ENCODE results near the gene YIPF3.
A peak's percentile ranks its signal among the peaks of the same experiment; 100 is the strongest.
"Not testable (repeated sequence)": the region's sequence is repeated elsewhere in the genome, so short reads cannot be mapped to it uniquely, and the experiment has no call there.

YIPF3 gene

DNA sequence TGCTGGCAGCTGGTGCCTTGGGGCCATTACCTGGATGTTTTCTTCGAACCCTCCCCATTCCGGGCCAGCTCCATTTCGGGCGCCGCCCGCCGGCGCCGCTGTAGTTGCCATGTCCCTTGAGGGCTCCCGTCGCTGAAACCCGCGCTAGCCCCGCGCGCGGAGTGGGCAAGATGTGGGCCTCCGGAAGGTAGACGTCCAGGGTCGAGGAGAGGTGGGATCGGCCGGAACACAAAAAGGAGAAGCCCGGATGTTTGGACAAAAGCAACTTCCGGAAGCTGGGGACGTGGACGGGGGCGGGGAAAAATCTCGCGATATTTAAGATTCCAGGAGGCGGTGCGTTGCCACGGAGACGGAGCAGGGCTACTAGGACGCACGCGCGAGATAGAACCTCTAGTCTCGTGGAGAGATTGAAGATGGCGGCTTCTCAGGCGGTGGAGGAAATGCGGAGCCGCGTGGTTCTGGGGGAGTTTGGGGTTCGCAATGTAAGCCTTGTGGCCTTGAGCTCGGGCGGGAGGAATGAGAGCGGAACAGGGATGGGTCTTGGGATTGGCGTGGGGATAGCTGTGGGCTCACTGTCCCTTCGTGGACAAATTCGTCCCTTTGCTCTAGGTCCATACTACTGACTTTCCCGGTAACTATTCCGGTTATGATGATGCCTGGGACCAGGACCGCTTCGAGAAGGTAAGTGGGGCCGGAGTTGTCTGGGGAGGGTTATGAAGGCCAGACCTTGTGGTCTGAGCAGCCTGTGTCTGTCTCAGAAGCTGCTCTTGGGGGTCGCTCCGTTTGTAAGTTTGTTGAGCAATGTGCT lies at the start of gene YIPF3, which contains the start of gene POLR1C:
Gene YIPF3, minus strand, starts transcription at position 230 of the 808 bp plus-strand sequence. Its CDS starts 119 bp downstream, at position 111.
Gene POLR1C, plus strand, starts transcription at position 393 of the 808 bp plus-strand sequence. Its CDS starts 21 bp downstream, at position 414.
- Histone ChIP-seq H3K27me3 (ENCODE audit: control insufficient read depth in 1 of 2, insufficient read depth in 2 of 2, low read length in 2 of 2) (no peaks in the 10 kb centered on the region), H3K27ac (ENCODE audit: low read length) (peak within 1 kb of the TSS; percentile 82), H3K4me1 (ENCODE audit: control insufficient read depth, insufficient read depth, low read length) (peaks cover 23% of the 10 kb centered on the region), H3K36me3 (ENCODE audit: control insufficient read depth in 2 of 2, insufficient read depth in 2 of 2, low read length in 2 of 2) (peaks cover 45 to 53% of the 10 kb centered on the region in 2 donors), H3K9me3 (ENCODE audit: control insufficient read depth in 2 of 2, low read length in 2 of 2) (no peaks in the 10 kb centered on the region), H3K4me3 (ENCODE audit: low read length in 2 of 2) (peak within 1 kb of the TSS; percentile 89 to 100), H3K9ac (ENCODE audit: low read length in 2 of 2) (peak within 1 kb of the TSS; percentile 89 to 97)

DNA sequence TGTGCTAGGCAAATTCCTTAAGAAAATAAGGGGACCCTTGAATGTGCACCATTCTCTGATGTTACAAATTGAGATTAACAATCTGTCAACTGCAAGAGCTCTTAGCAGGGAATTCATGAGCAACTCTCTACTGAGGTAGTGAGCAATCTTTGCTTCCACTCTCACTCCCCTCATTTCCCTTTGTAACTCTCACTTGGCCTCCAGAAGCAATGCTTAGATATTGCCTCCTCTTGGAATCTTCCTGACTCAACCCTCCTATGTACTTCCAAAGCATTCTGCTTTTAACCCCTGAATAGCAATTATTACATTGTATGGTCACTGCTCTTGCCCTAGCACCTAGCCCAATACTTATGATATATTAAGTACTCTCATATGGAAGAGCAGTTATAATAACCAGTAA lies 42.6 kb upstream of the YIPF3 start:
- Histone ChIP-seq H3K27me3 (ENCODE audit: control insufficient read depth in 1 of 2, insufficient read depth in 2 of 2, low read length in 2 of 2) (no peaks in the 10 kb centered on the region), H3K36me3 (ENCODE audit: control insufficient read depth in 2 of 2, insufficient read depth in 2 of 2, low read length in 2 of 2) (peaks cover 41 to 48% of the 10 kb centered on the region in 2 donors), H3K4me1 (ENCODE audit: control insufficient read depth, insufficient read depth, low read length) (no peaks in the 10 kb centered on the region), H3K4me3 (ENCODE audit: low read length in 2 of 2) (no peak overlapping the region), H3K27ac (ENCODE audit: low read length) (no peak overlapping the region), H3K9ac (ENCODE audit: low read length in 2 of 2) (no peak overlapping the region), H3K9me3 (ENCODE audit: control insufficient read depth in 2 of 2, low read length in 2 of 2) (no peaks in the 10 kb centered on the region)

DNA sequence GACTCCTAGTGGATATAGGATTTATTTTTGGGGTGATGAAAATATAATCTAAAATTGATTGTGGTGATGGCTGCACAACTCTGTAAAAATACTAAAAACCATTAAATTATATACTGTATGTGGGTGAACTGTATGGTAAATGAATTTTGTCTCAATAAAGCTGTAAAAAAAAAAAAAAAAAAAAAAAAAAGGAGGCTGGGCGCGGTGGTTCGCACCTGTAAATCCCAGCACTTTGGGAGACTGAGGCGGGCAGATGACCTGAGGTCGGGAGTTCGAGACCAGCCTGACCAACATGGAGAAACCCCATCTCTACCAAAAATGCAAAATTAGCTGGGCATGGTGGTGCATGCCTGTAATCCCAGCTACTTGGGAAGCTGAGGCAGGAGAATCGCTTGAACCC lies 40.9 kb upstream of the YIPF3 start:
- not testable (repeated sequence) for H3K9ac ChIP-seq (ENCODE audit: low read length in 2 of 2); H3K27me3 ChIP-seq (ENCODE audit: control insufficient read depth in 1 of 2, insufficient read depth in 2 of 2, low read length in 2 of 2); H3K27ac ChIP-seq (ENCODE audit: low read length); H3K9me3 ChIP-seq (ENCODE audit: control insufficient read depth in 2 of 2, low read length in 2 of 2); H3K4me1 ChIP-seq (ENCODE audit: control insufficient read depth, insufficient read depth, low read length); H3K4me3 ChIP-seq (ENCODE audit: low read length in 2 of 2)
- H3K36me3 ChIP-seq (ENCODE audit: control insufficient read depth in 2 of 2, insufficient read depth in 2 of 2, low read length in 2 of 2): peaks cover 45 to 47% of the 10 kb centered on the region in 2 donors

DNA sequence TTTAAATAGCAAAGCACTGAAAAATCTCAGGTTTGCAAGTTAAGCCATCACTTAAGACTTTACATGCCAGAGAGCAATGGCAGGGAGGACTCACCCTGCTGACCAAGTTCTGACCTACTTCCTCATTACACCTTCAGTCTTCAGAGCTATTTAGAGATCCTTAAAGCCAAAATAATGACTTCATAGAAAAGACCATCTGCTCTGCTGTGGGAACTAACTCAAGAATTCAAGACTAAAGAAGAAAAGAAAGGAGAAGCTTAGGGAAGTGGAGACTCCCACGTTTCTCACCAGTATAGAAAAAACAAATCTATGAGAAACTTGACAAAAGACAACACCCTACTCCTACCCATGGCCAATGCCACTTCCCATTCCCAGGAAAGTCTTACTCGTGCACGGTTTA lies 30.5 kb upstream of the YIPF3 start:
- Histone ChIP-seq H3K27me3 (ENCODE audit: control insufficient read depth in 1 of 2, insufficient read depth in 2 of 2, low read length in 2 of 2) (no peaks in the 10 kb centered on the region), H3K9me3 (ENCODE audit: control insufficient read depth in 2 of 2, low read length in 2 of 2) (no peaks in the 10 kb centered on the region), H3K4me3 (ENCODE audit: low read length in 2 of 2) (no peak overlapping the region), H3K9ac (ENCODE audit: low read length in 2 of 2) (no peak overlapping the region), H3K27ac (ENCODE audit: low read length) (no peak overlapping the region), H3K4me1 (ENCODE audit: control insufficient read depth, insufficient read depth, low read length) (no peaks in the 10 kb centered on the region), H3K36me3 (ENCODE audit: control insufficient read depth in 2 of 2, insufficient read depth in 2 of 2, low read length in 2 of 2) (peaks cover 30 to 40% of the 10 kb centered on the region in 2 donors)

DNA sequence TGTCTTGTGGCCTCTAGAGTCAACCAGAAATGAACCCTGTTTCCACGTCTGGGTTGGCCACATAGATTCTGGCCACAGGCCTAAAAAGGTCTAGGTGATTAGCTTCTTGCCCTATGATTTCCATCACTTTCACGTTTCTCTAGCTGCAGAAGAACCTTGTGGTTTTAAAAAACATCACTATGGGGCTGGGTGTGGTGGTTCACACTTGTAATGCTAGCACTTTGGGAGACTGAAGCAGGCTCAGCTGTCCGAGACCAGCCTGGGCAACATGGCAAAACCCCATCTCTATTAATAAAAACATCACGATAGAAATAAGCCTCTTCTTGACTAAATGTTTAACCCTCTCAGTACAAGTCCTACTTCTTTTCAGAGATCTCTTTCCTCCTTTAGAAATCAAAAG lies 27.7 kb upstream of the YIPF3 start:
- Histone ChIP-seq H3K9me3 (ENCODE audit: control insufficient read depth in 2 of 2, low read length in 2 of 2) (no peaks in the 10 kb centered on the region), H3K27me3 (ENCODE audit: control insufficient read depth in 1 of 2, insufficient read depth in 2 of 2, low read length in 2 of 2) (no peaks in the 10 kb centered on the region), H3K4me3 (ENCODE audit: low read length in 2 of 2) (no peak overlapping the region), H3K4me1 (ENCODE audit: control insufficient read depth, insufficient read depth, low read length) (no peaks in the 10 kb centered on the region), H3K9ac (ENCODE audit: low read length in 2 of 2) (no peak overlapping the region), H3K36me3 (ENCODE audit: control insufficient read depth in 2 of 2, insufficient read depth in 2 of 2, low read length in 2 of 2) (peaks cover 27 to 33% of the 10 kb centered on the region in 2 donors), H3K27ac (ENCODE audit: low read length) (no peak overlapping the region)

DNA sequence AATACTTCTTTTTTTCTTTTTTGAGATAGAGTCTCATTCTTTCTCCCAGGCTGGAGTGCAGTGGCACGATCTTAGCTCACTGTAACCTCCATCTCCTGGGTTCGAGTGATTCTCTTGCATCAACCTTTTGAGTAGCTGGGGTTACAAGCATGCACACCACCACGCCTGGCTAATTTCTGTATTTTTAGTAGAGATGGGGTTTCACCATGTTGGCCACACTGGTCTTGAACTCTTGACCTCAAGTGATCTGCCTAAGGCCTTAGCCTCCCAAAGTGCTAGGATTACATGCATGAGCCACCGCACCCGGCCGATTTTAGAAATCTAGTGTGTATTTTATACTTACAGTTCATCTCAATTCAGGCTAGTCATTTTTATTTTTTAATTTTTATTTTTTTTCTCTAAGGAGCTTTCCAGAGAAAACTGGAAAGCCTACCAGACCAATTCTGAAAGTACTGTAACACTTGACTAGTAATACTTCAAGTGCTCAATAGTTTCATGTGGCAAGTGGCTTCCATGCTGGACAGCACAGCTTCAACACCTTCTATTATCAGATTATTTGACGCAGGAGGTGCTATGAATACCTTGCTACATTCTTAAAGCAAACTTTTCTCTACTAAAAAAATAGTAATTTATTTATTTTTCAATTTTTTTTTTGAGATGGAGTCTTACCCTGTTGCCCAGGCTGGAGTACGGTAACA lies 25.2 kb upstream of the YIPF3 start:
- H3K27me3 ChIP-seq (ENCODE audit: control insufficient read depth in 1 of 2, insufficient read depth in 2 of 2, low read length in 2 of 2): no peaks in the 10 kb centered on the region
- no peak overlapping the region for H3K9ac ChIP-seq (ENCODE audit: low read length in 2 of 2)
- no peak overlapping the region for H3K27ac ChIP-seq (ENCODE audit: low read length)
- no peak overlapping the region for H3K4me3 ChIP-seq (ENCODE audit: low read length in 2 of 2)
- no peaks in the 10 kb centered on the region for H3K9me3 ChIP-seq (ENCODE audit: control insufficient read depth in 2 of 2, low read length in 2 of 2)
- no peaks in the 10 kb centered on the region for H3K4me1 ChIP-seq (ENCODE audit: control insufficient read depth, insufficient read depth, low read length)
- peaks cover 12 to 26% of the 10 kb centered on the region in 2 donors for H3K36me3 ChIP-seq (ENCODE audit: control insufficient read depth in 2 of 2, insufficient read depth in 2 of 2, low read length in 2 of 2)

DNA sequence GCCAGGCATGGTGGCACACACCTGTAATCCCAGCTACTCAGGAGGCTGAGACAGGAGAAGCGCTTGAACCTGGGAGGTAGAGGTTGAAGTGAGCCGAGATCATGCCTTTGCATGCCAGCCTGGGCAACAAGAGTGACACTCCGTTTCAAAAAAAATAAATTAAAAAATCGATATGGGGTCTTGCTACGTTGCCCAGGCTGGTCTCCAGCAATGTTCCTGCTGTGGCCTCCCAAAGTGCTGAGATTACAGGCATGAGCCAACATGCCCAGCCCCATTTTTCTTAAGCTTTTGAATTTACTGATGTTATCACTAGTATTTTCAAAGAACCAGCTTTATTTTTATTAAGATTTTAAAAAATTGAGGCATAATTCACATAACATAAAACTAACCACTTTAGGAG lies 23.8 kb upstream of the YIPF3 start:
- H3K36me3 ChIP-seq (ENCODE audit: control insufficient read depth in 2 of 2, insufficient read depth in 2 of 2, low read length in 2 of 2): peaks cover 9 to 18% of the 10 kb centered on the region in 2 donors
- H3K4me1 ChIP-seq (ENCODE audit: control insufficient read depth, insufficient read depth, low read length): no peaks in the 10 kb centered on the region

DNA sequence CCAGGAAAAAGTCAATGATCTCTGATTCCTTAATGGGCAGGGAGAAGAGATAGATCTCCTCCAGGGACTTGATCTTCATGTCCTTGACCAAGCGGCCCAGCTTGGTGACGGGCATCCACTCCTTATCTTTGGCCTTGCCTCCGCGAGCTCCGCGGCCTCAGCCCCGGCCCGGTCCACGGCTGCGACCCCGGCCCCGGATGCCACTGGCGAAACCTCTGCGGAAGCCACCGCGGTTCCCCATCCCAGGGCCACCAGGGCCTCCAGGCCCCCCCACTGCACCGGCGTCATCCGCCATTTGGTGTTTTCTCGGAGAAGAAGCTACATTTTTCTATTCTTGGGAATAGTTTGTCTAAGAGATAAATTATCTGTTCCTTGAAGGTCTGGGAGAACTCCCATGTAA lies 22.7 kb upstream of the YIPF3 start:
- not testable (repeated sequence) for H3K27ac ChIP-seq (ENCODE audit: low read length); H3K4me3 ChIP-seq (ENCODE audit: low read length in 2 of 2); H3K9me3 ChIP-seq (ENCODE audit: control insufficient read depth in 2 of 2, low read length in 2 of 2); H3K9ac ChIP-seq (ENCODE audit: low read length in 2 of 2); H3K4me1 ChIP-seq (ENCODE audit: control insufficient read depth, insufficient read depth, low read length); H3K27me3 ChIP-seq (ENCODE audit: control insufficient read depth in 1 of 2, insufficient read depth in 2 of 2, low read length in 2 of 2)
- peaks cover 5 to 13% of the 10 kb centered on the region in 2 donors for H3K36me3 ChIP-seq (ENCODE audit: control insufficient read depth in 2 of 2, insufficient read depth in 2 of 2, low read length in 2 of 2)

More for the DNA sequence above, 23.8 kb upstream of the YIPF3 start:
- no peak overlapping the region for H3K9ac ChIP-seq (ENCODE audit: low read length in 2 of 2)
- H3K27me3 ChIP-seq (ENCODE audit: control insufficient read depth in 1 of 2, insufficient read depth in 2 of 2, low read length in 2 of 2): no peaks in the 10 kb centered on the region
- H3K9me3 ChIP-seq (ENCODE audit: control insufficient read depth in 2 of 2, low read length in 2 of 2): no peaks in the 10 kb centered on the region
- no peak overlapping the region for H3K4me3 ChIP-seq (ENCODE audit: low read length in 2 of 2)
- H3K27ac ChIP-seq (ENCODE audit: low read length): no peak overlapping the region

DNA sequence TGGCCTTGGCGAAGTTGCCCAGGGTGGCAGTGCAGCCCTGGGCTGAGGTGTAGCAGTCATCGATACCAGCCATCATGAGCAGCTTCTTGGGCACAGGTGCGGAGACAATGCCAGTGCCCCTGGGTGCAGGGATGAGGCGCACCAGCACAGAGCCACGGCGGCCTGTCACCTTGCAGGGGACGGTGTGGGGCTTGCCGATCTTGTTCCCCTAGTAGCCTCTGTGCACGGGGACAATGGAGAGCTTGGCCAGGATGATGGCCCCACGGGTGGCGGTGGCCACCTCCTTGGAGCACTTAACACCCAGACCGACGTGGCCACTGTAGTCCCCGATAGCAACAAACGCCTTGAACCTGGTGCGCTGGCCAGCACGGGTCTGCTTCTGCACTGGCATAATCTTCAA lies 22.3 kb upstream of the YIPF3 start:
- peaks cover 9 to 16% of the 10 kb centered on the region in 2 donors for H3K36me3 ChIP-seq (ENCODE audit: control insufficient read depth in 2 of 2, insufficient read depth in 2 of 2, low read length in 2 of 2)
- H3K9ac ChIP-seq (ENCODE audit: low read length in 2 of 2); H3K27ac ChIP-seq (ENCODE audit: low read length); H3K27me3 ChIP-seq (ENCODE audit: control insufficient read depth in 1 of 2, insufficient read depth in 2 of 2, low read length in 2 of 2); H3K9me3 ChIP-seq (ENCODE audit: control insufficient read depth in 2 of 2, low read length in 2 of 2); H3K4me1 ChIP-seq (ENCODE audit: control insufficient read depth, insufficient read depth, low read length); H3K4me3 ChIP-seq (ENCODE audit: low read length in 2 of 2): not testable (repeated sequence)

DNA sequence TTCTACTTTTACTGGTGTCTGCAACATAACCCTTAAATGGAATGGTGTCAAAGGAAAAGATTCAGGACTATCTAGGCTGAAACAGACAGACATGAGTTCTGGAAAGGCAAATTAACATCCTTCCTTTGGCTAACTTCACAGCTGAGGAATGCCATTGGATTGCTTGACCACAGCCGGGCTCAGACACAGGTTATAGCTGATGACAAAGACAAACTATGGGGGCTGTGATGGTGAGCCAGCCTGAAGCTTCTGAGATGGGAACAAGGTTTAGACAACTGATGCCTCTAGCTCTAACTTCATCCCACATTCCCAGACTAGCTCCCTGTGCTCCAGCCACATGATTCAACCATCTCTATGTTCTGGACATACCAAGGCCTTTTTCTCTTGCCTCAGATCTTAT lies 15.5 kb upstream of the YIPF3 start:
- Histone ChIP-seq H3K9ac (ENCODE audit: low read length in 2 of 2) (no peak overlapping the region), H3K27me3 (ENCODE audit: control insufficient read depth in 1 of 2, insufficient read depth in 2 of 2, low read length in 2 of 2) (no peaks in the 10 kb centered on the region), H3K4me1 (ENCODE audit: control insufficient read depth, insufficient read depth, low read length) (no peaks in the 10 kb centered on the region), H3K4me3 (ENCODE audit: low read length in 2 of 2) (no peak overlapping the region), H3K9me3 (ENCODE audit: control insufficient read depth in 2 of 2, low read length in 2 of 2) (no peaks in the 10 kb centered on the region), H3K27ac (ENCODE audit: low read length) (no peak overlapping the region), H3K36me3 (ENCODE audit: control insufficient read depth in 2 of 2, insufficient read depth in 2 of 2, low read length in 2 of 2) (peaks cover 37 to 49% of the 10 kb centered on the region in 2 donors)
